ENCODE measurements around the gene SENP1.

SENP1 gene

DNA sequence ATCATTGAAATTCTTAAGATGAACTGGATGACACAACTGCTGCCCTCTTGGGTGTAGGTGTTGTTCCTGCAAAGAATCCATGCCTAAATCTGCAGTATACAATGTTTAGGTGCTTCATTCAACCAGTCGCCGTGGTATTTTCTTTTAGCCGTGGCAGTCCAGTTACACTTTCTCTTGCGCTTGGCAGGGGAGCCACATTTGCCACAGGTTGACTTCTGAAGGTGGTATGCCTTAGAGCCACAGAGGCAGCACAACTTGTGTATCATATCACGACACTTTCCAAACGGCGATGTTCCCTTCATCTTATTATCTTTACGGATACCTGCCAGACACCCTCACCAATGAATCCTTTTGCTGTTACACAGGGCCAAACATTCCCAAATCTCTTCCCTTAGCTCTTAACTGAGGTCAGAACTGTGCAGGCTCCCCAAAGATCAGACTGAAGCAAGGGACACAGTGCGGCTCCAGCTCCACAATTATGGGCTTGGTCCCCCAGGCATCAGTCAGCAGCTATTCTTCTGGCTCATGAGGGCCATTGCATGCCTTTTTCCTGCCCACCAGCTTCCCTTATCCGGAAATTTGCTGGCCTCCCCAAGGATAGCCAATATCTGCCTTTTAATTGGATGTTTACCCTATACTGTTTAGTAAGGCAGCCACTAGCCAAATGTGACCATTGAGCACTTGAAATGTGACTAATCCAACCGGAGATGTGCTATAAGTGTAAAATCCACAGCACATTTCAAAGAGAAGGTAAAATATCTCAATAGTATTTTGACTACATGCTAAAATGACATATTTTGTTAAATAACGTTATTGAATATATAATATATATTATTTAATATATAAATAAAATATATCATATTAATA lies 50.7 kb downstream of the SENP1 start:
- WGBS (ENCODE audit: extremely low coverage, insufficient coverage, insufficient read length): no CpG with 5 or more reads among the region's 12 CpGs
- Histone ChIP-seq H3K4me1 (ENCODE audit: control insufficient read depth in 1 of 2, insufficient read depth in 2 of 2, low read length in 2 of 2) (no peaks in the 10 kb centered on the region), H2BK5ac (ENCODE audit: low read depth, low read length, poor library complexity) (no peak overlapping the region), H3K36me3 (ENCODE audit: control insufficient read depth in 1 of 2, insufficient read depth in 2 of 2, low read length in 2 of 2) (peaks cover 2 to 3% of the 10 kb centered on the region in 2 experiments), H2BK120ac (ENCODE audit: insufficient read depth, low read length, poor library complexity) (no peak overlapping the region), H3K79me2 (ENCODE audit: control insufficient read depth, insufficient read depth, low read length, poor library complexity) (no peaks in the 10 kb centered on the region), H3K79me1 (ENCODE audit: low read length) (no peaks in the 10 kb centered on the region), H3K4me2 (ENCODE audit: low read length) (no peak overlapping the region), H2BK12ac (ENCODE audit: low read length) (no peak overlapping the region), H3K9ac (ENCODE audit: low read length) (no peak overlapping the region), H4K12ac (ENCODE audit: low read depth, low read length) (no peak overlapping the region), H3K4me3 (ENCODE audit: low read depth, low read length) (no peak overlapping the region), H3K18ac (ENCODE audit: low read length) (no peak overlapping the region), H3K14ac (ENCODE audit: low read length) (no peak overlapping the region), H3K27me3 (ENCODE audit: insufficient read depth, low read length) (no peaks in the 10 kb centered on the region), H3K4ac (ENCODE audit: low read depth, low read length) (no peak overlapping the region), H4K91ac (ENCODE audit: low read depth, low read length) (no peak overlapping the region), H4K8ac (ENCODE audit: low read depth, low read length) (no peak overlapping the region), H2AFZ (ENCODE audit: insufficient read depth, low read length, poor library complexity) (no peak overlapping the region), H2AK5ac (ENCODE audit: low read length) (no peak overlapping the region), H3K9me3 (ENCODE audit: insufficient read depth, low read depth, low read length) (no peaks in the 10 kb centered on the region), H3K23ac (ENCODE audit: low read length) (no peak overlapping the region), H3K27ac (ENCODE audit: low read depth, low read length) (no peak overlapping the region)
- DNase-seq: no peak

DNA sequence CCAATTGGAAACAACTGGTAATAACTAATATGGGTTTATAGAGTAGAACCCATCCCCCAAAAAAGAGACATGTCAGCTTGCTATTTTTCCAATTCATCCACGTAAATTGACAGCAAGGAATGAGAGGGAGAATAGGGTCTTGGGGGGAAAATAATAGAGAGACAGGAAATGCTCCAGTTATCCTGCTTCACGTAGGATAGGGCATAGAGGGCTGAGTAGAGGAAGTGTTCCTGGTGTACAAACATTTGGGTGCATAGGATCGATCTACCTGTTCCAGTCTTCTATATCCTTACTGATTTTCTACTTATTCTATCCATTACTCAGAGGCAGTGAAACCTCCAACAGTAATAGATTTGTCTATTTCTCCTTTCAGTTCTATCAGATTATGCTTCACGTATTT lies 52.0 kb downstream of the SENP1 start:
- Histone ChIP-seq H4K8ac (ENCODE audit: low read depth, low read length) (no peak overlapping the region), H3K27ac (ENCODE audit: low read depth, low read length) (no peak overlapping the region), H2BK12ac (ENCODE audit: low read length) (no peak overlapping the region), H3K4me2 (ENCODE audit: low read length) (no peak overlapping the region), H2AK5ac (ENCODE audit: low read length) (no peak overlapping the region), H4K91ac (ENCODE audit: low read depth, low read length) (no peak overlapping the region), H4K12ac (ENCODE audit: low read depth, low read length) (no peak overlapping the region), H3K36me3 (ENCODE audit: control insufficient read depth in 1 of 2, insufficient read depth in 2 of 2, low read length in 2 of 2) (peaks cover 2 to 3% of the 10 kb centered on the region in 2 experiments), H2AFZ (ENCODE audit: insufficient read depth, low read length, poor library complexity) (no peak overlapping the region), H3K23ac (ENCODE audit: low read length) (no peak overlapping the region), H3K4me1 (ENCODE audit: control insufficient read depth in 1 of 2, insufficient read depth in 2 of 2, low read length in 2 of 2) (no peaks in the 10 kb centered on the region), H3K4me3 (ENCODE audit: low read depth, low read length) (no peak overlapping the region), H3K9ac (ENCODE audit: low read length) (no peak overlapping the region), H3K79me2 (ENCODE audit: control insufficient read depth, insufficient read depth, low read length, poor library complexity) (no peaks in the 10 kb centered on the region), H3K14ac (ENCODE audit: low read length) (no peak overlapping the region), H2BK5ac (ENCODE audit: low read depth, low read length, poor library complexity) (no peak overlapping the region), H3K79me1 (ENCODE audit: low read length) (no peaks in the 10 kb centered on the region), H3K18ac (ENCODE audit: low read length) (no peak overlapping the region), H3K9me3 (ENCODE audit: insufficient read depth, low read depth, low read length) (no peaks in the 10 kb centered on the region), H3K4ac (ENCODE audit: low read depth, low read length) (no peak overlapping the region), H2BK120ac (ENCODE audit: insufficient read depth, low read length, poor library complexity) (no peak overlapping the region), H3K27me3 (ENCODE audit: insufficient read depth, low read length) (no peaks in the 10 kb centered on the region)
- no CpG with 5 or more reads among the region's 4 CpGs for WGBS (ENCODE audit: extremely low coverage, insufficient coverage, insufficient read length)
- no peak for DNase-seq

DNA sequence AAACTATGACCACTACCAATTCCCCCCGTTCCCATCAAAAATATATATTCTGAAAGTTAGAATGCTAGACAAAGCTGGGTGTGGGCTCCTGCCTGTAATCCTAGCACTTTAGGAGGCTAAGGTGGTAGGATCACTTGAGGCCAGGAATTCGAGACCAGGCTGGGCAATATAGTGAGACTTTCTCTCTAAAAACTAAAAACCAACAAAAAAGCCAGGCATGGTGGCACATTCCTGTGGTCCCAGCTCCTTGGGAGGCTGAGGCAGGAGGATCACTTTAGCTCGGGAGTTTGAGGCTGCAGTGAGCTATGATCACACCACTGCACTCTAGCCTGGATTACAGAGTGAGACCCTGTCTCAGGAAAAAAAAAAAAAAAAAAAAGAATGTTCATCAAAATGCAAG lies 52.8 kb downstream of the SENP1 start:
- WGBS (ENCODE audit: extremely low coverage, insufficient coverage, insufficient read length): no CpG with 5 or more reads among the region's 3 CpGs
- H3K27me3 ChIP-seq (ENCODE audit: insufficient read depth, low read length): no peaks in the 10 kb centered on the region

DNA sequence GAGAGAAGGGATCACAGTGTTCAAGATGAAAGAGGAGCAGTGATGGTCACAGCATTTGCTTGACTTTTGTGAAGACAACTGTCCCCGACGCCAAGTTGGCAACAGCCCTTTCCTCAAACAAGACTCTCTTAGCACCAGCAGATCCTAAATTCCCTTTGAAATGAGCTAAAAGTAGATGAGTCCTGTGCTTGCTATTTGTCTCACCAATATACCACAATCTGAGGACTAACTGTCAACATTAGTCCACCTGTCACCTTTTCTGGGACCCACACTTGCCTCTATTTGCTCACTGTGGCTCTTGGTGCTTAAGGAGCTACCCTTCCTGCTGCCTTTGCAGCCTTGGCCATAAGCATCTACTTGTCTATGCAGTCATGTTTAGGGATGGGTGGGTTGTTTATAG lies 54.2 kb downstream of the SENP1 start:
- Histone ChIP-seq H3K27me3 (ENCODE audit: insufficient read depth, low read length) (no peaks in the 10 kb centered on the region), H4K91ac (ENCODE audit: low read depth, low read length) (no peak overlapping the region), H3K14ac (ENCODE audit: low read length) (no peak overlapping the region), H3K9ac (ENCODE audit: low read length) (no peak overlapping the region), H3K4ac (ENCODE audit: low read depth, low read length) (no peak overlapping the region), H3K4me1 (ENCODE audit: control insufficient read depth in 1 of 2, insufficient read depth in 2 of 2, low read length in 2 of 2) (no peaks in the 10 kb centered on the region), H3K23ac (ENCODE audit: low read length) (no peak overlapping the region), H2BK12ac (ENCODE audit: low read length) (no peak overlapping the region), H2BK120ac (ENCODE audit: insufficient read depth, low read length, poor library complexity) (no peak overlapping the region), H2AK5ac (ENCODE audit: low read length) (no peak overlapping the region), H3K4me2 (ENCODE audit: low read length) (no peak overlapping the region), H3K4me3 (ENCODE audit: low read depth, low read length) (no peak overlapping the region), H4K8ac (ENCODE audit: low read depth, low read length) (no peak overlapping the region), H2BK5ac (ENCODE audit: low read depth, low read length, poor library complexity) (no peak overlapping the region), H3K18ac (ENCODE audit: low read length) (no peak overlapping the region), H3K27ac (ENCODE audit: low read depth, low read length) (no peak overlapping the region), H4K12ac (ENCODE audit: low read depth, low read length) (no peak overlapping the region), H3K79me2 (ENCODE audit: control insufficient read depth, insufficient read depth, low read length, poor library complexity) (no peaks in the 10 kb centered on the region), H2AFZ (ENCODE audit: insufficient read depth, low read length, poor library complexity) (no peak overlapping the region), H3K9me3 (ENCODE audit: insufficient read depth, low read depth, low read length) (no peaks in the 10 kb centered on the region), H3K79me1 (ENCODE audit: low read length) (no peaks in the 10 kb centered on the region), H3K36me3 (ENCODE audit: control insufficient read depth in 1 of 2, insufficient read depth in 2 of 2, low read length in 2 of 2) (peaks cover 2 to 3% of the 10 kb centered on the region in 2 experiments)
- WGBS (ENCODE audit: extremely low coverage, insufficient coverage, insufficient read length): no CpG with 5 or more reads among the region's 2 CpGs
- DNase-seq: no peak

More for the DNA sequence above, 52.8 kb downstream of the SENP1 start:
- Histone ChIP-seq H3K79me2 (ENCODE audit: control insufficient read depth, insufficient read depth, low read length, poor library complexity) (no peaks in the 10 kb centered on the region), H2BK5ac (ENCODE audit: low read depth, low read length, poor library complexity) (no peak overlapping the region), H3K36me3 (ENCODE audit: control insufficient read depth in 1 of 2, insufficient read depth in 2 of 2, low read length in 2 of 2) (peaks cover 2 to 3% of the 10 kb centered on the region in 2 experiments), H3K9me3 (ENCODE audit: insufficient read depth, low read depth, low read length) (no peaks in the 10 kb centered on the region), H3K27ac (ENCODE audit: low read depth, low read length) (no peak overlapping the region), H3K23ac (ENCODE audit: low read length) (no peak overlapping the region), H3K4me1 (ENCODE audit: control insufficient read depth in 1 of 2, insufficient read depth in 2 of 2, low read length in 2 of 2) (no peaks in the 10 kb centered on the region), H4K12ac (ENCODE audit: low read depth, low read length) (no peak overlapping the region), H3K4me3 (ENCODE audit: low read depth, low read length) (no peak overlapping the region), H3K4ac (ENCODE audit: low read depth, low read length) (no peak overlapping the region), H3K79me1 (ENCODE audit: low read length) (no peaks in the 10 kb centered on the region), H3K4me2 (ENCODE audit: low read length) (no peak overlapping the region), H2BK120ac (ENCODE audit: insufficient read depth, low read length, poor library complexity) (no peak overlapping the region), H2BK12ac (ENCODE audit: low read length) (no peak overlapping the region), H3K14ac (ENCODE audit: low read length) (no peak overlapping the region), H4K8ac (ENCODE audit: low read depth, low read length) (no peak overlapping the region), H3K9ac (ENCODE audit: low read length) (no peak overlapping the region), H2AK5ac (ENCODE audit: low read length) (no peak overlapping the region), H2AFZ (ENCODE audit: insufficient read depth, low read length, poor library complexity) (no peak overlapping the region), H4K91ac (ENCODE audit: low read depth, low read length) (no peak overlapping the region), H3K18ac (ENCODE audit: low read length) (no peak overlapping the region)
- DNase-seq: no peak

Data from trophoblast cell (in vitro differentiated cells and primary cell).